GM12878 (cell line): ENCODE measurements around the gene CDKL1. TPM values are rescaled to one million over a fixed set of nuclear protein-coding genes. Genes with fewer than 3 reads are reported as not detected.

Source experiments
- ATAC-seq: fragments of 200-7000 bp; cut with Tn5 transposase; 3 replicates; pipeline ENCODE4 v1.9.1; 2020; ENCODE audit warnings: mild to moderate bottlenecking, moderate library complexity
- BruUV-seq: library from RNA; stranded (reverse); fragments of 400-500 nt; replicated peaks from 2 replicates; lab custom pipeline; 2021; lab: Mats Ljungman, UMichigan
- CTCF ChIA-PET: fragments of 300-600 bp; sonication (Branson Sonifier 250); formaldehyde crosslinking; extraction: SDS; loops from one replicate; lab custom pipeline; 2021; ENCODE audit warnings: inconsistent platforms; lab: Yijun Ruan, JAX
- POLR2A ChIA-PET: fragments of 350-600 bp; formaldehyde crosslinking; extraction: SDS; loops from one replicate; lab custom pipeline; 2021; ENCODE audit warnings: inconsistent platforms; lab: Charles Lee
- RAD21 ChIA-PET: fragments of 300-600 bp; sonication (Branson Sonifier 250); formaldehyde crosslinking; loops from one replicate; lab custom pipeline; 2023; ENCODE audit warnings: antibody characterized with exemption; ENCODE audit not compliant: unreplicated experiment; lab: Charles Lee
- SMC1A ChIA-PET: fragments of 300-600 bp; sonication (Branson Sonifier 250); formaldehyde crosslinking; loops from one replicate; lab custom pipeline; 2023; ENCODE audit not compliant: unreplicated experiment, uncharacterized antibody; lab: Charles Lee
- DNase-seq: peaks from one replicate; pipeline ENCODE4 v3.0.0-alpha.2; 2011; ENCODE audit warnings: low read depth, low spot score
- FAIRE-seq: peaks from 3 replicates; lab custom pipeline; 2011; peaks lifted over from hg19 to GRCh38; lab: Jason Lieb, UNC
- H2AFZ ChIP-seq: 2 replicates; pipeline ENCODE4 v1.6.0; 2011; ENCODE audit warnings: low read depth, low read length, control low read depth; ENCODE audit not compliant: control insufficient read depth
- H3K27ac ChIP-seq: 2 replicates; pipeline ENCODE4 v1.5.1; 2011; ENCODE audit warnings: control low read depth; ENCODE audit not compliant: control insufficient read depth, insufficient read depth
- H3K27me3 ChIP-seq, 2 experiments: replicated peaks in 1 of 2; 2 replicates each; pipeline versions ENCODE4 v1.6.0 to v1.6.1; 2011; ENCODE audit warnings: low read length in 1 of 2; ENCODE audit not compliant: control insufficient read depth in 2 of 2, insufficient read depth in 2 of 2
- H3K36me3 ChIP-seq, 2 experiments: 2 replicates each; pipeline ENCODE4 v1.5.1; 2011; ENCODE audit warnings: low read length in 1 of 2; ENCODE audit not compliant: control insufficient read depth in 2 of 2, insufficient read depth in 2 of 2
- H3K4me1 ChIP-seq: 2 replicates; pipeline ENCODE4 v1.6.1; 2011; ENCODE audit warnings: mild to moderate bottlenecking, low read length, moderate library complexity, mixed read lengths; ENCODE audit not compliant: control insufficient read depth, insufficient read depth
- H3K4me2 ChIP-seq: 2 replicates; pipeline ENCODE4 v1.6.0; 2011; ENCODE audit warnings: control low read depth; ENCODE audit not compliant: control insufficient read depth, insufficient read depth
- H3K4me3 ChIP-seq: fragments of 200-600 bp; sonication (generic); 2 replicates; pipeline ENCODE4 v1.5.1; 2016
- H3K79me2 ChIP-seq: 2 replicates; pipeline ENCODE4 v1.6.0; 2011; ENCODE audit warnings: low read length; ENCODE audit not compliant: control insufficient read depth, insufficient read depth
- H3K9ac ChIP-seq: 2 replicates; pipeline ENCODE4 v1.8.0; 2011; ENCODE audit warnings: low read length, control low read depth, mixed read lengths; ENCODE audit not compliant: control insufficient read depth, insufficient read depth
- H3K9me3 ChIP-seq: replicated peaks from 3 replicates; pipeline ENCODE4 v1.5.1; 2011; ENCODE audit warnings: mild to moderate bottlenecking, low read length; ENCODE audit not compliant: control insufficient read depth, insufficient read depth
- H4K20me1 ChIP-seq: 2 replicates; pipeline ENCODE4 v1.6.0; 2011; ENCODE audit not compliant: control insufficient read depth, insufficient read depth
- BMI1 ChIP-seq: fragments of 450-650 bp; IDR thresholded peaks from 2 replicates; pipeline ENCODE4 v1.6.1; 2016; ENCODE audit warnings: mild to moderate bottlenecking, moderate library complexity, borderline replicate concordance
- IRF4 ChIP-seq: IDR thresholded peaks from 2 replicates; pipeline ENCODE4 v1.6.1; 2011; ENCODE audit warnings: low read depth, low read length
- MXI1 ChIP-seq: fragments of 150-350 bp; IDR thresholded peaks from 2 replicates; pipeline ENCODE4 v1.6.1; 2011; ENCODE audit warnings: low read depth, mild to moderate bottlenecking, inconsistent platforms, low read length, improper control_type of control experiment
- NFYB ChIP-seq: IDR thresholded peaks from 2 replicates; pipeline ENCODE4 v1.6.1; 2011; ENCODE audit warnings: low read depth, mild to moderate bottlenecking, low read length, improper control_type of control experiment, moderate library complexity; ENCODE audit not compliant: insufficient read depth
- NR2F1 ChIP-seq: fragments of 450-650 bp; conservative IDR thresholded peaks from 2 replicates; pipeline ENCODE4 v1.6.1; 2017; ENCODE audit warnings: mild to moderate bottlenecking
- POLR2A ChIP-seq: IDR thresholded peaks from 2 replicates; pipeline ENCODE4 v1.6.1; 2011; ENCODE audit warnings: low read depth, mild to moderate bottlenecking, low read length
- POLR2AphosphoS5 ChIP-seq: IDR thresholded peaks from 2 replicates; pipeline ENCODE4 v1.6.1; 2011; ENCODE audit warnings: mild to moderate bottlenecking, low read length, inconsistent platforms
- RELA ChIP-seq: fragments of 450-650 bp; IDR thresholded peaks from 2 replicates; pipeline ENCODE4 v1.8.0; 2014; ENCODE audit warnings: borderline replicate concordance; ENCODE audit not compliant: partially characterized antibody
- RUNX3 ChIP-seq: IDR thresholded peaks from 2 replicates; pipeline ENCODE4 v1.6.1; 2012; ENCODE audit warnings: low read length, inconsistent platforms
- SMAD1 ChIP-seq: fragments of 450-650 bp; IDR thresholded peaks from 2 replicates; pipeline ENCODE4 v1.6.1; 2018; ENCODE audit warnings: mild to moderate bottlenecking, low read depth; ENCODE audit not compliant: partially characterized antibody
- SP1 ChIP-seq: IDR thresholded peaks from one replicate; pipeline ENCODE4 v1.6.1; 2011; ENCODE audit warnings: low read depth, low read length
- STAT1 ChIP-seq: fragments of 450-650 bp; conservative IDR thresholded peaks from 2 replicates; pipeline ENCODE4 v1.6.1; 2014; ENCODE audit warnings: antibody characterized with exemption, mild to moderate bottlenecking
- WGBS: methylation state at CpG from one replicate; pipeline ENCODE4 v1.1.6; 2016; ENCODE audit warnings: low lambda C conversion rate; ENCODE audit not compliant: insufficient replicate concordance, insufficient coverage; ENCODE audit errors: missing lambda C conversion rate; 5-methylcytosine and 5-hydroxymethylcytosine counted together
- in situ Hi-C: fragments of 300-500 bp; cut with MboI; formaldehyde crosslinking; loops from 9 replicates; pipeline ENCODE4 v1.14.3; 2018; ENCODE audit warnings: mixed read lengths
- intact Hi-C: fragments of 100-400 bp; cut with micrococcal nuclease; formaldehyde crosslinking; loops from one replicate; pipeline ENCODE4 v1.14.2; 2022; ENCODE audit not compliant: unreplicated experiment
- polyA plus RNA-seq, 11 experiments: library from polyadenylated mRNA; depleted of rRNA in 4 of 11; unstranded in 6 of 11; stranded (reverse) in 5 of 11; fragments of >200 nt; fragmentation: Nextera tagmentation in 4 of 11; fragmentation: Illumina TruSeq in 1 of 11; extraction: Ambion mirVana in 4 of 11; extraction: Trizol in 1 of 11; gene quantifications; 1 replicate in 1 of 11; 2 replicates in 10 of 11; pipeline versions ENCODE4 v1.2.1 to v1.2.3, GENCODE V29; 2011 to 2016; ENCODE audit warnings: inconsistent platforms in 2 of 11, missing spikeins in 2 of 11, low read depth in 1 of 11
- total RNA-seq, 4 experiments: library from RNA; depleted of rRNA in 3 of 4; stranded (reverse); fragments of >200 nt in 3 of 4; fragmentation: Illumina TruSeq in 1 of 4; extraction: Trizol in 1 of 4; gene quantifications; 2 replicates each; pipeline versions ENCODE4 v1.2.1 to v1.2.3, GENCODE V29; 2013 to 2021
- TF ChIP-seq, protein P1 (sequence below): IDR thresholded peaks from 2 replicates; pipeline ENCODE4 v1.6.1; 2012; ENCODE audit warnings: mild to moderate bottlenecking, low read depth, low read length
- TF ChIP-seq, protein P2 (sequence below): fragments of 450-650 bp; IDR thresholded peaks from 2 replicates; pipeline ENCODE4 v1.6.1; 2016; ENCODE audit warnings: mild to moderate bottlenecking
- TF ChIP-seq, protein P3 (sequence below): fragments of 150-350 bp; IDR thresholded peaks from 2 replicates; pipeline ENCODE4 v1.6.1; 2016; ENCODE audit warnings: low read depth, low read length

The CDKL1 gene
- total and polyA plus RNA-seq, 10 of the 15 experiments (the other 5 are each of a cell fraction or from before 2014, with no cell fraction given) = 9.0 to 19.0 (median 11.1) TPM

DNA sequence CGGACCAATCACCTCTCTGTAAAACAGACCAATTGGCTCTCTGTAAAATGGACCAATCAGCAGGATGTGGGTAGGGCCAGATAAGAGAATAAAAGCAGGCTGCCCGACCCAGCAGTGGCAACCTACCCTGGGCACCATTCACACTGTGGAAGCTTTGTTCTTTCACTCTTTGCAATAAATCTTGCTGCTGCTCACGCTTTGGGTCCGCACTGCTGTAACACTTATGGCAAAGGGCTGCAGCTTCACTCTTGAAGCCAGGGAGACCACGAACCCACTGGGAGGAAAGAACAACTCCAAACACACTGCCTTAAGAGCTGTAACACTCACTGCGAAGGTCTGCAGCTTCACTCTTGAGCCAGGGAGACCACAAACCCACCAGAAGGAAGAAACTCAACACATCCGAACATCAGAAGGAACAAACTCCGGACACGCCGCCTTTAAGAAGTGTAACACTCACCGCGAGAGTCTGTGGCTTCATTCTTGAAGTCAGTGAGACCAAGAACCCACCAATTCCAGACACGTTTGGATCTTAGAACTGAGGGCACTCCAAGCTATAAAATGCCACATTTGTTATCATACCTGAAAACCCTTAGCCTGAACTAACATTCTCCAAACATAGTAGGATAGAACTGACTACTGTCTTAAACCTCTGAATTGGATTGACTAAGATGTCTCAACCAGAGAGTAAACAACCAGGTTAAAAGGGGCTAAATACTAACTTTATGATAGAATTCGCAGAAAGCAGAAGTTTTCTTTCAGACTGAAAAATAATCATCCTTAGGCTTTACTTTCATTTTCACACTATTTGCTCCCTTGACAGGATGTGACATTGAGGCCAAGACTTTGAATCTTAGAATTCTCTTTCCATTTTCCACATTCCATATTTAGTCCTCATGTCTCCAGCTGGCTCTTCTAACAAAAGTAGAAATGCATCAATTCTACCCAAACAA, 33.6 kb downstream of the CDKL1 start:
- DNase-seq = no peak
- ChIA-PET CTCF (interaction anchor here (0.8 to 3.3 kb wide), 9 partner anchors 15 to 729 kb away, joined by 3 to 17 read pairs (median 4); partner anchors contain the start of genes CDKL1, DMAC2L and L2HGDH), RAD21 (interaction anchor here (0.9 to 2.9 kb wide), 12 partner anchors 13 to 743 kb away, joined by 3 to 16 read pairs (median 4); partner anchors contain the start of genes CDKL1, DMAC2L, L2HGDH and RPL36AL), POLR2A (interaction anchor here (0.5 to 1.5 kb wide), 7 partner anchors 8 to 202 kb away, joined by 3 to 6 read pairs (median 3); no protein-coding TSS in a partner anchor), SMC1A (interaction anchor here (0.7 to 3.9 kb wide), 16 partner anchors 11 to 402 kb away, joined by 3 to 24 read pairs (median 4); partner anchors contain the start of genes CDKL1 and MAP4K5)
- Histone ChIP-seq H3K27me3 (no peaks in the 10 kb centered on the region), H3K4me3 (peak overlapping the region; percentile 80), H3K36me3 (no peaks in the 10 kb centered on the region), H4K20me1 (no peaks in the 10 kb centered on the region), H3K4me2 (peak overlapping the region; percentile 97), H3K9ac (peak overlapping the region; percentile 83), H3K79me2 (peaks cover 4% of the 10 kb centered on the region), H3K9me3 (no peaks in the 10 kb centered on the region; the same call in 2 of the 3 replicates), H3K4me1 (peaks cover 11% of the 10 kb centered on the region), H3K27ac (peak overlapping the region; percentile 94), H2AFZ (peak overlapping the region; percentile 87)
- in situ Hi-C loops = no loop called here
- 16% methylated on average over 14 of the region's 14 CpGs for WGBS
- ATAC-seq = peak; percentile 47
- TSS peak; percentile 97 for BruUV-seq
- intact Hi-C loops = no loop called here
- peak; percentile 35 for FAIRE-seq
- TF ChIP-seq, protein P1, sequence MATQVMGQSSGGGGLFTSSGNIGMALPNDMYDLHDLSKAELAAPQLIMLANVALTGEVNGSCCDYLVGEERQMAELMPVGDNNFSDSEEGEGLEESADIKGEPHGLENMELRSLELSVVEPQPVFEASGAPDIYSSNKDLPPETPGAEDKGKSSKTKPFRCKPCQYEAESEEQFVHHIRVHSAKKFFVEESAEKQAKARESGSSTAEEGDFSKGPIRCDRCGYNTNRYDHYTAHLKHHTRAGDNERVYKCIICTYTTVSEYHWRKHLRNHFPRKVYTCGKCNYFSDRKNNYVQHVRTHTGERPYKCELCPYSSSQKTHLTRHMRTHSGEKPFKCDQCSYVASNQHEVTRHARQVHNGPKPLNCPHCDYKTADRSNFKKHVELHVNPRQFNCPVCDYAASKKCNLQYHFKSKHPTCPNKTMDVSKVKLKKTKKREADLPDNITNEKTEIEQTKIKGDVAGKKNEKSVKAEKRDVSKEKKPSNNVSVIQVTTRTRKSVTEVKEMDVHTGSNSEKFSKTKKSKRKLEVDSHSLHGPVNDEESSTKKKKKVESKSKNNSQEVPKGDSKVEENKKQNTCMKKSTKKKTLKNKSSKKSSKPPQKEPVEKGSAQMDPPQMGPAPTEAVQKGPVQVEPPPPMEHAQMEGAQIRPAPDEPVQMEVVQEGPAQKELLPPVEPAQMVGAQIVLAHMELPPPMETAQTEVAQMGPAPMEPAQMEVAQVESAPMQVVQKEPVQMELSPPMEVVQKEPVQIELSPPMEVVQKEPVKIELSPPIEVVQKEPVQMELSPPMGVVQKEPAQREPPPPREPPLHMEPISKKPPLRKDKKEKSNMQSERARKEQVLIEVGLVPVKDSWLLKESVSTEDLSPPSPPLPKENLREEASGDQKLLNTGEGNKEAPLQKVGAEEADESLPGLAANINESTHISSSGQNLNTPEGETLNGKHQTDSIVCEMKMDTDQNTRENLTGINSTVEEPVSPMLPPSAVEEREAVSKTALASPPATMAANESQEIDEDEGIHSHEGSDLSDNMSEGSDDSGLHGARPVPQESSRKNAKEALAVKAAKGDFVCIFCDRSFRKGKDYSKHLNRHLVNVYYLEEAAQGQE = no peak
- TF ChIP-seq NFYB (peak; percentile 89), RELA (no peak), BMI1 (no peak), SMAD1 (peak; percentile 16), NR2F1 (no peak), RUNX3 (peak; percentile 42; the same call in 1 of the 2 replicates), POLR2AphosphoS5 (peak; percentile 80), POLR2A (peak; percentile 69), STAT1 (no peak), MXI1 (0 out of 2 replicates have a peak, but pooled peaks have one; percentile 13), SP1 (no peak), IRF4 (no peak)
- TF ChIP-seq, protein P2, sequence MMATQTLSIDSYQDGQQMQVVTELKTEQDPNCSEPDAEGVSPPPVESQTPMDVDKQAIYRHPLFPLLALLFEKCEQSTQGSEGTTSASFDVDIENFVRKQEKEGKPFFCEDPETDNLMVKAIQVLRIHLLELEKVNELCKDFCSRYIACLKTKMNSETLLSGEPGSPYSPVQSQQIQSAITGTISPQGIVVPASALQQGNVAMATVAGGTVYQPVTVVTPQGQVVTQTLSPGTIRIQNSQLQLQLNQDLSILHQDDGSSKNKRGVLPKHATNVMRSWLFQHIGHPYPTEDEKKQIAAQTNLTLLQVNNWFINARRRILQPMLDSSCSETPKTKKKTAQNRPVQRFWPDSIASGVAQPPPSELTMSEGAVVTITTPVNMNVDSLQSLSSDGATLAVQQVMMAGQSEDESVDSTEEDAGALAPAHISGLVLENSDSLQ = 0 out of 2 replicates have a peak, but pooled peaks have one; percentile 15
- TF ChIP-seq, protein P3, sequence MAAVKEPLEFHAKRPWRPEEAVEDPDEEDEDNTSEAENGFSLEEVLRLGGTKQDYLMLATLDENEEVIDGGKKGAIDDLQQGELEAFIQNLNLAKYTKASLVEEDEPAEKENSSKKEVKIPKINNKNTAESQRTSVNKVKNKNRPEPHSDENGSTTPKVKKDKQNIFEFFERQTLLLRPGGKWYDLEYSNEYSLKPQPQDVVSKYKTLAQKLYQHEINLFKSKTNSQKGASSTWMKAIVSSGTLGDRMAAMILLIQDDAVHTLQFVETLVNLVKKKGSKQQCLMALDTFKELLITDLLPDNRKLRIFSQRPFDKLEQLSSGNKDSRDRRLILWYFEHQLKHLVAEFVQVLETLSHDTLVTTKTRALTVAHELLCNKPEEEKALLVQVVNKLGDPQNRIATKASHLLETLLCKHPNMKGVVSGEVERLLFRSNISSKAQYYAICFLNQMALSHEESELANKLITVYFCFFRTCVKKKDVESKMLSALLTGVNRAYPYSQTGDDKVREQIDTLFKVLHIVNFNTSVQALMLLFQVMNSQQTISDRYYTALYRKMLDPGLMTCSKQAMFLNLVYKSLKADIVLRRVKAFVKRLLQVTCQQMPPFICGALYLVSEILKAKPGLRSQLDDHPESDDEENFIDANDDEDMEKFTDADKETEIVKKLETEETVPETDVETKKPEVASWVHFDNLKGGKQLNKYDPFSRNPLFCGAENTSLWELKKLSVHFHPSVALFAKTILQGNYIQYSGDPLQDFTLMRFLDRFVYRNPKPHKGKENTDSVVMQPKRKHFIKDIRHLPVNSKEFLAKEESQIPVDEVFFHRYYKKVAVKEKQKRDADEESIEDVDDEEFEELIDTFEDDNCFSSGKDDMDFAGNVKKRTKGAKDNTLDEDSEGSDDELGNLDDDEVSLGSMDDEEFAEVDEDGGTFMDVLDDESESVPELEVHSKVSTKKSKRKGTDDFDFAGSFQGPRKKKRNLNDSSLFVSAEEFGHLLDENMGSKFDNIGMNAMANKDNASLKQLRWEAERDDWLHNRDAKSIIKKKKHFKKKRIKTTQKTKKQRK = no peak
